HG02588 (cell line): ENCODE measurements around the gene PDZD2.
"Not testable (repeated sequence)": the region's sequence is repeated elsewhere in the genome, so short reads cannot be mapped to it uniquely, and the experiment has no call there.

ENCODE experiments used
- ATAC-seq: cut with Tn5 transposase; IDR thresholded peaks from one replicate; pipeline ENCODE4 v1.9.1; 2021; ENCODE audit warnings: mild to moderate bottlenecking, moderate library complexity; ENCODE audit not compliant: unreplicated experiment

Gene PDZD2

DNA sequence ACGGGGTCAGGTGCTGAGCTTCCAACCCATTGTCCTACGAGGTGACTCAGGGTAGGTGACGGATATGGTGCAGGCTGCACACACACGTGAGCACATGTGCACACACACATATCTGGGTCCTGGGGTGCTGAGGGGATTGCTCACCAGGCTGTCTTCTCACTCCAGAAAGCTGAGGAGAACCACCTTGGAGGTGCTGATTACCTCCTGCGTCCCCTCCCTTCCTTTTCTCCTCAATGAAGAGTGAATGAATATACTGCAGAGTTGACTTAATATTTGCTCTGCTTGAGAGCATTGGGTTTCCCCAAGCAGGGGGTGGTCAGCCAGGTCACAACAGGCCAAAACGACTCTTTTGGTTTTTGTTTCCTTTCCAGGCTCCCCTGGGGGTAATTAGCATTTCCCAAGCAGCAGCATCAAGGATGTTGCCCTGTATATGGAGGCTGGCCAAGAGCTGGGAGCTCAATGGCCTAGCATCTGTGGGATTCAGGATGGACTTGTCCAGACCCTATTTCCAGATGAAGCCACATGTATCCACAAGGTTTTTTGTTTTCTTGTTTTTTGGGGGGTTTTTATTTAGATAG lies 49.7 kb downstream of the PDZD2 start:
- no peak for ATAC-seq

DNA sequence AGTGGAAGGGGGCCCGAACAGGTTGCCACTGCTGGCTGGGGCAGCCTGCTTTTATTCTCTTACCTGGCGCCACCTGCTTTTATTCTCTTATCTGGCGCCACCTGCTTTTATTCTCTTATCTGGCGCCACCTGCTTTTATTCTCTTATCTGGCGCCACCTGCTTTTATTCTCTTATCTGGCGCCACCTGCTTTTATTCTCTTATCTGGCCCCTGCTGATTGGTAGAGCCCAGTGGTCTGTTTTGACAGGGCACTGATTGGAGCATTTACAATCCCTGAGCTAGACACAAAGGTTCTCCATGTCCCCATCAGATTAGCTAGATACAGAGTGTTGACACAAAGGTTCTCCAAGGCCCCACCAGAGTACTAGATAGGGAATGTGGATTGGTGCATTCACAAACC lies 52.5 kb downstream of the PDZD2 start:
- not testable (repeated sequence) for ATAC-seq

DNA sequence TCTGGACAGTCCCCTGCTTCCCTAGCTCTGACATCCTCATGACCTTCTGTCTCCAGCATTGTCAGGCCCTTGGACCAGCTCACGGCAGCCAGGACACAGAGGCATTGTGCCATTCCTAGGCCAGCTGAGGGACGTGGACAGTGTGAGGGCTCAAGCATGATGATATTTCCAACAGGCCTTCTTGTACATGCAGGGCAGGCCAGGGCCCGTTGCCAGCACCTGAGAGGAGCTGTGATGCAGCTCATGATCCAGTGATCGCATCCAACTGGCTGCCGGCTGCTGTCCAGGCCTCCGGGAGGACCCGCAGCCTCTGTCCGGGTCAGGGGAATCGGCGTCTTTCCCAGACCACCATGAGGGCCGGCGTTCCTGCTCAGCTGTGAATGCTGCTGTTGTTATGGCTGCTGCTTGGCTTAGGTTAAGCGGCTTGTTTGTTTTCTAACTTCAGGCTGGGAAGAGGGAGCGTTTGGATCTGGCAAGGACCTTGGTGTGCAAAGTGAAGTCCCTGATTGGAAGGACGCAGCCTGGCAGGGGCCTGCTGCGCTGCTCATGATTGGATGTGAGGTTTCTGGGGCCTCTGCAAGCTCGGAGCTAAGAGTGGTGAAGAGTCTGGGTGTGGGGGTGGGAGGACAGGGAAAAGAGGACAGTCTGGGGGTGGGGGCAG lies 53.8 kb downstream of the PDZD2 start:
- no peak for ATAC-seq

GRCh38 chr5:31698673-31699072 lies 59.7 kb downstream of the PDZD2 start:
- ATAC-seq: no peak

GRCh38 chr5:31701642-31702299 lies 62.8 kb downstream of the PDZD2 start:
- ATAC-seq: no peak

DNA sequence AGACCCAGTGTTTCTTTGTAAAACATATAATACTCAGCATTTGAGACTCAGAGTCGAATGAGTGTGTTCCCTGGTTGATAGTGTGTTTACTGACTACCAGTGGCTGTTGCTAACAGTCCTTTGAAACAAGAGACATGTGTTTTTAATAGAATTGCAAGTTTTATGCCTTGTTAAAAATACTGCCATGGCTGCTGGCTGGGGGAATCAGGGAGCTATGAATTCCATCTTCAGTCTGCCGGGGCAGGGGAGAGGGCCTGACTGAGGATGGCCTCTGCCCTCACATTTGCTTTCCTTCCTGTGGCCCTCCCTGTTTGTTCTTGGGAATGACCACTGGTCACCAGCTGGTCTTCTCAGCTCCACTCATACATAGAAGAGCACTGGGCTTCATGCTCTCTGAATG lies 63.8 kb downstream of the PDZD2 start:
- no peak for ATAC-seq

DNA sequence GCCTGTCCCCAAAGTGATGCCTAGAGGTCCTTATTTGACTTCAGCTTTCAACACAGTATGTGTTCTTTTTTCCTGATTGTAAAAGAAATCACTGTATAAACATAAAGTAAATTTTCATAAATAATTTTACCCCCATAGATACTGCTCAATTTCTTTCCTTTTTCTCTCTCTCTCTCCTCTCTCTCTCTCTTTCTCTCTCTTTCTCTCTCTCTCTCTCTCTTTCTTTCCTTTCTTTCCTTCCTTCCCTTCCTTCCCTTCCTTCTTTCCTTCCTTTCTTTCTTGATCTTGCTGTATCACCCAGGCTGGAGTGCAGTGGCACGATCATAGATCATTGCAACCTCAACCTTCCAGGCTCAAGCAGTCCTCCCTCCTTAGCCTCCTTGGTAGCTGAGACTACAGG lies 64.8 kb downstream of the PDZD2 start:
- ATAC-seq: no peak

GRCh38 chr5:31706186-31706585 lies 67.3 kb downstream of the PDZD2 start:
- ATAC-seq: no peak

DNA sequence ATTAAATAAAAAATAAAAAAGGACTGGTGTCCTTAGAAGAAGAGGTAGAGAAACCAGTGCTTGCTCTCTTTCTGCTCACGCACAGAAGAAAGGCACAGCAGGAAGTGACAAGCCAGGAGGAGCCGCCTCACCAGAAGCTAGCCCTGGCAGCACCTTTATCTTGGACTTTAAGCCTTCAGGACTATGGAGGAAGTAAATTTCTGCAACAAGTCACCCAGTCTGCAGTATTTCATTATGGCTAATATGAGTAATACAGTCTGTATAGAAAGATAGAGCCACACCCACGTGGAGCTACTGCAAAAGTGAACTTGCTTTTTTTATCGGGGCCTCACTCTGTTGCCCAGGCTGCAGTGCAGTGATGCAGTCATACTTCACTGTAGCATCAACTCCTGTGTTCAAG lies 68.4 kb downstream of the PDZD2 start:
- no peak for ATAC-seq

DNA sequence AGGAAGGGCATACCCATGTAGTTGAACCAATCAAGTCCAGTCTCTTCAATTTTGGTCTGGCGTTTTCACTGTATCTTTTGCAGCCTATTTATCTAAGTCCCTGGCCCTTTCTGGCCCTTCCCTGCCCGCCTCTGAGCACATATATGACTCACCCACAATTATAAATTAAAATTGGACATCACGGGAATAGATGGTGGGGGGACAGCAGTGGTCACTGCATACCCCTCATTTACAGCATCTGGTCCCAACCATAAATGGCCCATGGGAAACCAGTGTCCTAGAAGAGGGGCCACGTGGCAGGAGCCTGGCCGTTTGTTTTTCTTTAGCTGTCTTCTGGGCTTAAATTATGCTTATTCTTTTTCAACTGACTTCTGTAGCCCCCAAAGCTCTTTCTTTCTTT lies 69.2 kb downstream of the PDZD2 start:
- no peak for ATAC-seq

DNA sequence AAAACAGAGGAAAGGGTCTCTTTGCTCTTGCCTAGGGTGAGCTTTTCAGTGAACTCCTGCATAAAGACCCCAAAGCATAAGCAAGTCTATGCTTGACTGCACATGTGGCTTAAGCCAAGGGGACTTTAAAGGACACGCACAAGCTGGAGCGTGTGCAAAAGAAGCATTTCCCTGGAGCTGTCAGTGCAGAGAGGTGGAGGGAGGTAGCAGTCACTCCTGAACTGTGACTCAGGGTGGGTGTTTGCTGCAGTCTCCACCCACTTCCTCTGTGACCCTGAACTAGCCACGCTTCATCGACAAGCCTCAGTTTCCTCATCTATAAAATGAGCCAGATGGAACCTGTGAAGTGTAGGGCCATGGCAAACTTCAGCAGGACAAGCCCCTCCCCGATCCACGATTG lies 72.4 kb downstream of the PDZD2 start:
- ATAC-seq: no peak

GRCh38 chr5:31711935-31712592 lies 73.1 kb downstream of the PDZD2 start:
- no peak for ATAC-seq

- ATAC-seq: no peak
These were observed 78.6 kb downstream of the PDZD2 start for GRCh38 chr5:31717561-31717960.

DNA sequence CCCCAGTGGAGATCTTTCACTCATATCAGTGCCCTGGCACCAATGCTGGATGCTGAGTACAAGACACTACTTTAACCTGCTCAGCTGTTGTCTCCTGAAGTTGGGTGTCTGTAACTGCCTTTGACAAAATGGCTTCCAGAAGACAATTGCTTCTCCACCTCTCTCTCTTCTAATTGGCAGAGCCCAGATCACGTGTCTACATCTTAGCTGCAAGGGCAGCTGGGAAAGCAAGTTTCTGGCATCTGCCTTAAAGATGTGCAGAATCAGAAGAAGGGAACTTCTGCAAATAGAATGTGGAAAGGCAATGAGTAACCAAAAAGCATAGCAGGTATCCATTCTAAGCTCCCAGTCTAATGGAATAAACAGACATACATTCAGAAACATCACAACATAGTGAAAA lies 81.1 kb downstream of the PDZD2 start:
- ATAC-seq: no peak

GRCh38 chr5:31720811-31721345 lies 81.9 kb downstream of the PDZD2 start:
- no peak for ATAC-seq

- ATAC-seq: no peak
These were observed 83.2 kb downstream of the PDZD2 start for GRCh38 chr5:31722111-31722510.

DNA sequence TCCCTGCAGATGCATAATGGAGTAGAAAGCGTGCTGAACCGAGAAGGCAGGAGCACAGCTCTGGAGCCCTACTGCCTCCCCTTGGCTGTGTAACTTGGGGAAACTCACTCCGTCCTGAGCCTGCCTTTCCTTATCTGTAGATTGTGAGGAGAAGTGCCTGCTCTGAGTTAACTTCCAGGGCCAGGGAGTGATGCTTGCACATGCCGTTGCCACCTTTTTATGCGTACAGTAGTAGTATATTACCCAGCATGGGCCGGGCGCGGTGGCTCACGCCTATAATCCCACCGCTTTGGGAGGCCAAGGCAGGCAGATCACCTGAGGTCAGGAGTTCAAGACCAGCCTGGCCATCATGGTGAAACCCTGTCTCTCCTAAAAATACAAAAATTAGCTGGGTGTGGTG lies 87.1 kb downstream of the PDZD2 start:
- ATAC-seq: no peak

DNA sequence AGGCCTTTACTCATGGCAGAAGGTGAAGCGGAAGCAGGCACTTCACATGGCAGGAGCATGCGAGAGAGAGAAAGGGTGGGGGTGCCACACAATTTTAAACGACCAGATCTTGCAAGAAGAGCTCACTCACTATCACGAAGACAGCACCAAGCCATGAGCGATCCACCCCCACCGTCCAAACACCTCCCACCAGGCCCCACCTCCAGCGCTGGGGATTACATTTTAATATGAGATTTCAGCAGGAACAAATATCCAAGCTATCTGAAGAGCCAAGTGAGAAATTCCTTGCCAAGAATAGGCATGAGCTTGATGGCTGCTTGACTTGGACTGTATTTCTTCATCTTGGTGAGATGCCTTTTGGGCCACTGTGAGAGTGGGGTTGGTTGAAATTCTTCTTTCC lies 88.0 kb downstream of the PDZD2 start:
- no peak for ATAC-seq

GRCh38 chr5:31728039-31728438 lies 89.1 kb downstream of the PDZD2 start:
- no peak for ATAC-seq

DNA sequence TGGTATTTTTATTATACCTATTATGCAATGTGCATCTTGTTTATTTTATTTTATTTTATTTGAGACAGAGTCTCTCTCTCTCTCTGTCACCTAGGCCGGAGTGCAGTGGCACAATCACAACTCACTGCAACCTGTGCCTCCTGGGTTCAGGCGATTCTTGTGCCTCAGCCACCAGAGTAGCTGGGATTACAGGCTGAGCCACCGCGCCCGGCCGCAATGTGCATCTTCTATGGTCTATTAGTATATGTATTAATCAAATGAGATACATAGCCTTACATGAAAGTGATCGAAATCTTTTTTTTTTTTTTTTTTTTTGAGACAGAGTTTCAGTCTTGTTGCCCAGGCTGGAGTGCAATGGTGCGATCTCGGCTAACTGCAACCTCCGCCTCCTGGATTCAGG lies 89.9 kb downstream of the PDZD2 start:
- ATAC-seq: not testable (repeated sequence)

DNA sequence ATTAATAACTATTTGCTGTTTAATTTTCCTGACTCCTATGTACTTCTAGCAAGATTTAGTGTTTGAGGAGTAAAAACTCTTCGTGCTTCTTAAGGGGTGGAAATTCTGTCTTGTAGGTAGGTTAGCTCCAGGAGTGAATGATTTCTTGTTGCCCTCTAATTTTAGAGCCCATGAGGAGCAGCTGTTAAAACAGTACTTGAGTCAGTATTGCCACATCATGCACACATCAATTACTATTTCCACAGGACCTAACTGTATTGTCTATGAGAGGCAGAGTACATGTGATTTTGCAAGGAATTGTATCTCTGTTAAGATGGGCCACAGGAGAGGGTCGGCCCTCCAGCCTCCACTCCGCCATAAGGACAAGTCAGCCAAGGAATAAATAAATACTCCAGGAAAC lies 91.2 kb downstream of the PDZD2 start:
- ATAC-seq: no peak

DNA sequence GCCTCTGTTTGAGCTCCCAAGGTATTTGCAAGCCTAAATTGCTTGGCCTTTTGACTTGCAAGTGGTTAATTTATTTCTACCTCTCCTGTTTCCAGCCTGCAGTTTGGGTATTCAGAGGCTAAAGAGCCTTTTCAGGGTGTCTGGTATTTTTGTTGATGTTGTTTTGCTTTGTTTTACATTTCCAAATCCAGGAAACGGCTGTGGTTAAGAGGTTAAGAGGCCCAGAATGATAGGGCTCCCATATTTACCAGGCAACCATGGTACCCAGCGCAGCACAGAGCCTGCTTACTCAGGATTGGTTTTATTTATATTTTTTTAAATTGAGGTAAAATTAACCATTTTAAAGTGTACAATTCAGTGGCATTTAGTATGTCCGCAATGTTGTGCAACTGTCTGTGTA lies 92.1 kb downstream of the PDZD2 start:
- no peak for ATAC-seq
